SU-DHL-6 (cell line): ENCODE data around the gene MBTPS2.

Source experiments
- EZH2phosphoT487 ChIP-seq: fragments of 200-600 bp; sonication (generic), shearing (Covaris generic); conservative IDR thresholded peaks from 2 replicates; pipeline ENCODE4 v1.6.1; 2018; ENCODE audit warnings: mild to moderate bottlenecking, antibody characterized with exemption, low read length, moderate library complexity, mixed read lengths
- TF ChIP-seq, protein P1 (sequence below): fragments of 200-600 bp; sonication (generic); IDR thresholded peaks from one replicate; pipeline ENCODE4 v1.5.1; 2017; ENCODE audit warnings: antibody characterized with exemption, mild to moderate bottlenecking, low read length, moderate library complexity; ENCODE audit not compliant: insufficient read depth, poor library complexity, severe bottlenecking

- TF ChIP-seq, protein P1, sequence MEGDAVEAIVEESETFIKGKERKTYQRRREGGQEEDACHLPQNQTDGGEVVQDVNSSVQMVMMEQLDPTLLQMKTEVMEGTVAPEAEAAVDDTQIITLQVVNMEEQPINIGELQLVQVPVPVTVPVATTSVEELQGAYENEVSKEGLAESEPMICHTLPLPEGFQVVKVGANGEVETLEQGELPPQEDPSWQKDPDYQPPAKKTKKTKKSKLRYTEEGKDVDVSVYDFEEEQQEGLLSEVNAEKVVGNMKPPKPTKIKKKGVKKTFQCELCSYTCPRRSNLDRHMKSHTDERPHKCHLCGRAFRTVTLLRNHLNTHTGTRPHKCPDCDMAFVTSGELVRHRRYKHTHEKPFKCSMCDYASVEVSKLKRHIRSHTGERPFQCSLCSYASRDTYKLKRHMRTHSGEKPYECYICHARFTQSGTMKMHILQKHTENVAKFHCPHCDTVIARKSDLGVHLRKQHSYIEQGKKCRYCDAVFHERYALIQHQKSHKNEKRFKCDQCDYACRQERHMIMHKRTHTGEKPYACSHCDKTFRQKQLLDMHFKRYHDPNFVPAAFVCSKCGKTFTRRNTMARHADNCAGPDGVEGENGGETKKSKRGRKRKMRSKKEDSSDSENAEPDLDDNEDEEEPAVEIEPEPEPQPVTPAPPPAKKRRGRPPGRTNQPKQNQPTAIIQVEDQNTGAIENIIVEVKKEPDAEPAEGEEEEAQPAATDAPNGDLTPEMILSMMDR = no peak
- no peak for TF ChIP-seq EZH2phosphoT487
Measured at GRCh38 chrX:21932292-21933002, 93.0 kb downstream of the MBTPS2 start.
